Natural killer cell (primary cell): ENCODE measurements around the gene AVPR2. TPM values are rescaled to one million over a fixed set of nuclear protein-coding genes. Genes with fewer than 3 reads are reported as not detected.

Experiments used
- ATAC-seq, 3 donors: fragments of 150-1000 bp in 2 of 3; fragments of 200-7000 bp in 1 of 3; cut with Tn5 transposase; 1 replicate in 1 of 3; 2 replicates in 2 of 3; pipeline ENCODE4 v1.10.0; 2021; ENCODE audit warnings: mild to moderate bottlenecking in 2 of 3, moderate library complexity in 2 of 3
- DNase-seq, 2 donors: peaks; one replicate each; pipeline versions ENCODE4 v3.0.0 to v3.0.0-alpha.2; 2013 to 2021; ENCODE audit warnings: mixed read lengths in 1 of 2
- H3K27ac ChIP-seq: one replicate; pipeline ENCODE4 v1.5.1; 2013; ENCODE audit warnings: mild to moderate bottlenecking, low read length
- H3K27me3 ChIP-seq: one replicate; pipeline ENCODE4 v1.6.1; 2013; ENCODE audit warnings: low read length; ENCODE audit not compliant: control insufficient read depth, insufficient read depth
- H3K36me3 ChIP-seq: one replicate; pipeline ENCODE4 v1.6.1; 2013; ENCODE audit warnings: low read length; ENCODE audit not compliant: control insufficient read depth, insufficient read depth
- H3K4me1 ChIP-seq: one replicate; pipeline ENCODE4 v1.6.1; 2013; ENCODE audit warnings: low read length; ENCODE audit not compliant: control insufficient read depth, insufficient read depth
- H3K4me3 ChIP-seq: one replicate; pipeline ENCODE4 v1.5.1; 2013; ENCODE audit warnings: low read length
- H3K9me3 ChIP-seq: one replicate; pipeline ENCODE4 v1.6.1; 2013; ENCODE audit warnings: low read length; ENCODE audit not compliant: control insufficient read depth, insufficient read depth
- H3K27ac Mint-ChIP-seq, 2 donors: one replicate each; pipeline ENCODE4 v1.8.0; 2022; ENCODE audit warnings: mild to moderate bottlenecking in 2 of 2, mixed read lengths in 2 of 2, moderate library complexity in 1 of 2
- H3K27me3 Mint-ChIP-seq, 2 donors: one replicate each; pipeline ENCODE4 v1.8.0; 2022; ENCODE audit warnings: low read depth in 2 of 2, mixed read lengths in 2 of 2
- H3K36me3 Mint-ChIP-seq: one replicate; pipeline ENCODE4 v1.8.0; 2022; ENCODE audit warnings: mixed read lengths
- H3K4me1 Mint-ChIP-seq, 2 donors: one replicate each; pipeline ENCODE4 v1.8.0; 2022; ENCODE audit warnings: mixed read lengths in 2 of 2
- H3K4me3 Mint-ChIP-seq: one replicate; pipeline ENCODE4 v1.8.0; 2022; ENCODE audit warnings: mild to moderate bottlenecking, moderate library complexity, mixed read lengths
- H3K9me3 Mint-ChIP-seq, 2 donors: one replicate each; pipeline ENCODE4 v1.8.0; 2022; ENCODE audit warnings: mixed read lengths in 2 of 2
- CTCF ChIP-seq: fragments of 200-600 bp; IDR thresholded peaks from one replicate; pipeline ENCODE4 v1.8.0; 2022; ENCODE audit warnings: antibody characterized with exemption
- WGBS: methylation state at CpG from one replicate; pipeline ENCODE4 v1.1.7; 2013; ENCODE audit warnings: missing lambda C conversion rate; ENCODE audit not compliant: insufficient coverage; 5-methylcytosine and 5-hydroxymethylcytosine counted together
- intact Hi-C: fragments of 100-400 bp; cut with micrococcal nuclease; formaldehyde crosslinking; loops from one replicate; pipeline ENCODE4 v1.14.2; 2022
- total RNA-seq, 4 donors: library from RNA; stranded (reverse); fragments of 120-200 nt in 1 of 4; gene quantifications; one replicate each; pipeline versions ENCODE4 v1.2.3 to v1.2.4, GENCODE V29; 2013 to 2022

Gene AVPR2
- total RNA-seq, 3 donors from 2014 or later (not counting 1 experiment from before 2014, with no cell fraction given): not detected

GRCh38 chrX:153927922-153928760, 23.7 kb downstream of the AVPR2 start:
- ATAC-seq: peak; percentile 75 to 90 (median 81)
- Mint-ChIP-seq H3K36me3 (no peaks in the 10 kb centered on the region), H3K4me1 (peaks cover 28 to 48% of the 10 kb centered on the region in 2 donors)

GRCh38 chrX:153928846-153929245, 24.4 kb downstream of the AVPR2 start:
- H3K27ac ChIP-seq: peak overlapping the region; percentile 49
- H3K4me3 Mint-ChIP-seq: peak overlapping the region; percentile 19

More at GRCh38 chrX:153927922-153928760, 23.7 kb downstream of the AVPR2 start:
- no peaks in the 10 kb centered on the region for H3K27me3 ChIP-seq
- peak overlapping the region; percentile 85 for H3K4me3 ChIP-seq
- peak; percentile 85 to 96 for DNase-seq
- H3K9me3 ChIP-seq: no peaks in the 10 kb centered on the region
- H3K4me1 ChIP-seq: peaks cover 58% of the 10 kb centered on the region
- peak overlapping the region; percentile 100 for H3K27ac ChIP-seq
- no peak for TF ChIP-seq CTCF
- no peaks in the 10 kb centered on the region for H3K9me3 Mint-ChIP-seq
- peaks cover 22% of the 10 kb centered on the region for H3K36me3 ChIP-seq
- H3K4me3 Mint-ChIP-seq: peak overlapping the region; percentile 91
- peak overlapping the region; percentile 91 to 96 for H3K27ac Mint-ChIP-seq
- H3K27me3 Mint-ChIP-seq: no peaks in the 10 kb centered on the region
- intact Hi-C loops: loop anchor here (2.0 to 10.0 kb wide), 3 partner anchors 21 to 167 kb away; partner anchors contain the start of gene MECP2
- under 1% methylated on average over 74 of the region's 76 CpGs for WGBS

GRCh38 chrX:153929576-153929975, 25.1 kb downstream of the AVPR2 start:
- DNase-seq (no peak), ATAC-seq (no peak)
- no peak overlapping the region for H3K4me3 ChIP-seq
- no peak for TF ChIP-seq CTCF
- H3K9me3 Mint-ChIP-seq: no peaks in the 10 kb centered on the region
- peak overlapping the region; percentile 30 for H3K27ac ChIP-seq
- peaks cover 23 to 45% of the 10 kb centered on the region in 2 donors for H3K4me1 Mint-ChIP-seq
- H3K36me3 Mint-ChIP-seq: no peaks in the 10 kb centered on the region
- H3K36me3 ChIP-seq: peaks cover 22% of the 10 kb centered on the region
- no peaks in the 10 kb centered on the region for H3K9me3 ChIP-seq
- WGBS: 90% methylated on average over 10 of the region's 10 CpGs
- peak overlapping the region; percentile 91 to 96 for H3K27ac Mint-ChIP-seq
- intact Hi-C loops: loop anchor here (5.0 to 10.0 kb wide), 2 partner anchors 38 to 165 kb away; partner anchors contain the start of gene MECP2
- H3K4me1 ChIP-seq: peaks cover 55% of the 10 kb centered on the region
- H3K27me3 Mint-ChIP-seq: no peaks in the 10 kb centered on the region
- no peaks in the 10 kb centered on the region for H3K27me3 ChIP-seq
- H3K4me3 Mint-ChIP-seq: no peak overlapping the region

More at GRCh38 chrX:153928846-153929245, 24.4 kb downstream of the AVPR2 start:
- Histone ChIP-seq H3K4me3 (peak overlapping the region; percentile 21), H3K36me3 (peaks cover 22% of the 10 kb centered on the region), H3K4me1 (peaks cover 56% of the 10 kb centered on the region), H3K9me3 (no peaks in the 10 kb centered on the region), H3K27me3 (no peaks in the 10 kb centered on the region)
- no peaks in the 10 kb centered on the region for H3K36me3 Mint-ChIP-seq
- no peaks in the 10 kb centered on the region for H3K27me3 Mint-ChIP-seq
- 25% methylated on average over 2 of the region's 9 CpGs for WGBS
- peaks cover 28 to 46% of the 10 kb centered on the region in 2 donors for H3K4me1 Mint-ChIP-seq
- ATAC-seq (no peak), DNase-seq (no peak)
- no peaks in the 10 kb centered on the region for H3K9me3 Mint-ChIP-seq
- TF ChIP-seq CTCF: no peak
- intact Hi-C loops: loop anchor here (5.0 to 10.0 kb wide), 2 partner anchors 38 to 166 kb away; partner anchors contain the start of gene MECP2
- peak overlapping the region; percentile 91 to 96 for H3K27ac Mint-ChIP-seq
